ES-I3 (cell line): ENCODE results near the gene RRM2.

Experiments
- H3K36me3 ChIP-seq: 2 replicates; pipeline ENCODE4 v1.6.1; 2013; ENCODE audit warnings: mild to moderate bottlenecking, low read length, control low read depth, moderate library complexity; ENCODE audit not compliant: insufficient read depth
- H3K4me1 ChIP-seq: 2 replicates; pipeline ENCODE4 v1.6.1; 2013; ENCODE audit warnings: mild to moderate bottlenecking, control low read depth, low read length; ENCODE audit not compliant: insufficient read depth
- H3K9ac ChIP-seq: 2 replicates; pipeline ENCODE4 v1.6.1; 2013; ENCODE audit warnings: low read depth, mild to moderate bottlenecking, low read length, moderate library complexity
- H3K9me3 ChIP-seq: 2 replicates; pipeline ENCODE4 v1.6.1; 2013; ENCODE audit warnings: mild to moderate bottlenecking, low read length, moderate library complexity; ENCODE audit not compliant: control insufficient read depth, insufficient read depth

Gene RRM2

GRCh38 chr2:10172033-10172871 is 49.7 kb downstream of the RRM2 start:
- Histone ChIP-seq H3K4me1 (peaks cover 7% of the 10 kb centered on the region; the same call in 1 of the 2 replicates), H3K9ac (no peak overlapping the region), H3K9me3 (no peaks in the 10 kb centered on the region), H3K36me3 (no peaks in the 10 kb centered on the region; the same call in 1 of the 2 replicates)

- no peak overlapping the region for H3K9ac ChIP-seq
- no peaks in the 10 kb centered on the region; the same call in 1 of the 2 replicates for H3K36me3 ChIP-seq
- H3K9me3 ChIP-seq: no peaks in the 10 kb centered on the region
- peaks cover 7% of the 10 kb centered on the region; the same call in 1 of the 2 replicates for H3K4me1 ChIP-seq
These were observed 50.9 kb downstream of the RRM2 start for GRCh38 chr2:10173258-10174005.

GRCh38 chr2:10174173-10174572 is 51.6 kb downstream of the RRM2 start:
- H3K4me1 ChIP-seq: peaks cover 7% of the 10 kb centered on the region; the same call in 1 of the 2 replicates
- H3K9ac ChIP-seq: no peak overlapping the region
- H3K36me3 ChIP-seq: no peaks in the 10 kb centered on the region; the same call in 1 of the 2 replicates

GRCh38 chr2:10175441-10175840 is 52.9 kb downstream of the RRM2 start:
- no peaks in the 10 kb centered on the region; the same call in 1 of the 2 replicates for H3K36me3 ChIP-seq
- H3K9me3 ChIP-seq: no peaks in the 10 kb centered on the region
- H3K9ac ChIP-seq: no peak overlapping the region
- peaks cover 7% of the 10 kb centered on the region; the same call in 1 of the 2 replicates for H3K4me1 ChIP-seq

More at GRCh38 chr2:10174173-10174572, 51.6 kb downstream of the RRM2 start:
- no peaks in the 10 kb centered on the region for H3K9me3 ChIP-seq

GRCh38 chr2:10178751-10179150 is 56.2 kb downstream of the RRM2 start:
- Histone ChIP-seq H3K36me3 (no peaks in the 10 kb centered on the region; the same call in 1 of the 2 replicates), H3K9ac (no peak overlapping the region), H3K4me1 (no peaks in the 10 kb centered on the region), H3K9me3 (no peaks in the 10 kb centered on the region)

GRCh38 chr2:10179422-10179821 is 56.9 kb downstream of the RRM2 start:
- Histone ChIP-seq H3K9me3 (no peaks in the 10 kb centered on the region), H3K9ac (no peak overlapping the region), H3K36me3 (no peaks in the 10 kb centered on the region; the same call in 1 of the 2 replicates), H3K4me1 (no peaks in the 10 kb centered on the region)

- no peak overlapping the region for H3K9ac ChIP-seq
- no peaks in the 10 kb centered on the region for H3K9me3 ChIP-seq
- no peaks in the 10 kb centered on the region for H3K4me1 ChIP-seq
- H3K36me3 ChIP-seq: no peaks in the 10 kb centered on the region; the same call in 1 of the 2 replicates
These were observed 57.7 kb downstream of the RRM2 start for GRCh38 chr2:10180229-10180628.
